Kidney epithelial cell (primary cell): ENCODE measurements around the gene IL24. TPM values are rescaled to one million over a fixed set of nuclear protein-coding genes. Genes with fewer than 3 reads are reported as not detected.
A peak's percentile ranks its signal among the peaks of the same experiment; 100 is the strongest.

Experiments used
- DNase-seq: peaks from one replicate; pipeline ENCODE4 v3.0.0-alpha.2; 2010; ENCODE audit warnings: low read depth
- H3K27me3 ChIP-seq: 2 replicates; pipeline ENCODE4 v1.6.0; 2011; ENCODE audit warnings: low read length; ENCODE audit not compliant: control insufficient read depth, insufficient read depth
- H3K36me3 ChIP-seq: 2 replicates; pipeline ENCODE4 v1.5.1; 2011; ENCODE audit warnings: low read length; ENCODE audit not compliant: control insufficient read depth, insufficient read depth
- H3K4me3 ChIP-seq: 2 replicates; pipeline ENCODE4 v1.5.1; 2011; ENCODE audit warnings: low read depth, mild to moderate bottlenecking, control low read depth, low read length
- CTCF ChIP-seq: IDR thresholded peaks from 2 replicates; pipeline ENCODE4 v1.5.1; 2011; ENCODE audit warnings: mild to moderate bottlenecking, moderate library complexity, low read length, control low read depth, inconsistent platforms; ENCODE audit not compliant: insufficient read depth, poor library complexity, severe bottlenecking
- total RNA-seq: library from RNA; depleted of rRNA; stranded (reverse); fragments of >200 nt; gene quantifications from 2 replicates; pipeline ENCODE4 v1.2.3, GENCODE V29; 2015

The IL24 gene
- total RNA-seq, 1 donor from 2014 or later, result 0.38 TPM

GRCh38 chr1:206863266-206863665 lies 34.0 kb upstream of the IL24 start:
- DNase-seq, result no peak
- H3K27me3 ChIP-seq, result peaks cover 6% of the 10 kb centered on the region
- H3K36me3 ChIP-seq, result no peaks in the 10 kb centered on the region
- TF ChIP-seq CTCF, result no peak
- no peak overlapping the region for H3K4me3 ChIP-seq

GRCh38 chr1:206864939-206865671 lies 32.1 kb upstream of the IL24 start, which contains the start of gene IL20:
TSS of gene IL20 (plus strand) at chr1:206865623. CDS start at chr1:206865853, 230 bp downstream.
- H3K27me3 ChIP-seq, result peaks cover 6% of the 10 kb centered on the region
- no peak within 1 kb of the TSS for H3K4me3 ChIP-seq
- peak; percentile 88 for TF ChIP-seq CTCF
- no peak for DNase-seq
- H3K36me3 ChIP-seq, result no peaks in the 10 kb centered on the region

- H3K36me3 ChIP-seq, result no peaks in the 10 kb centered on the region
- no peak for DNase-seq
- peaks cover 6% of the 10 kb centered on the region for H3K27me3 ChIP-seq
- H3K4me3 ChIP-seq, result no peak overlapping the region
- no peak for TF ChIP-seq CTCF
Measured at GRCh38 chr1:206866062-206866461, 31.2 kb upstream of the IL24 start.

GRCh38 chr1:206867239-206867638 lies 30.0 kb upstream of the IL24 start:
- Histone ChIP-seq H3K27me3 (peaks cover 6% of the 10 kb centered on the region), H3K4me3 (no peak overlapping the region), H3K36me3 (no peaks in the 10 kb centered on the region)
- no peak for TF ChIP-seq CTCF
- no peak for DNase-seq

- Histone ChIP-seq H3K27me3 (peaks cover 6% of the 10 kb centered on the region), H3K4me3 (no peak overlapping the region), H3K36me3 (no peaks in the 10 kb centered on the region)
- no peak for DNase-seq
- TF ChIP-seq CTCF, result no peak
Measured at GRCh38 chr1:206867716-206868115, 29.5 kb upstream of the IL24 start.

- H3K36me3 ChIP-seq, result no peaks in the 10 kb centered on the region
- peaks cover 6% of the 10 kb centered on the region for H3K27me3 ChIP-seq
- TF ChIP-seq CTCF, result no peak
- no peak for DNase-seq
- no peak overlapping the region for H3K4me3 ChIP-seq
Measured at GRCh38 chr1:206868264-206868663, 29.0 kb upstream of the IL24 start.
